HepG2 (cell line): ENCODE results near the gene PPP1R1A. TPM values are rescaled to one million over a fixed set of nuclear protein-coding genes. Genes with fewer than 3 reads are reported as not detected.

Source experiments
- ATAC-seq: fragments of 200-7000 bp; cut with Tn5 transposase; 3 replicates; pipeline ENCODE4 v1.9.1; 2020; ENCODE audit warnings: mild to moderate bottlenecking, moderate library complexity
- BruUV-seq: library from RNA; stranded (reverse); fragments of 400-500 nt; replicated peaks from 2 replicates; lab custom pipeline; 2021; lab: Mats Ljungman, UMichigan
- CTCF ChIA-PET: fragments of 300-600 bp; formaldehyde crosslinking; extraction: SDS; loops from one replicate; lab custom pipeline; 2021; ENCODE audit warnings: low total read pairs, inconsistent platforms, low intra/inter-chr PET ratio; lab: Yijun Ruan, JAX
- POLR2A ChIA-PET: fragments of 350-600 bp; sonication (Branson Sonifier 250); formaldehyde crosslinking; loops from one replicate; lab custom pipeline; 2020; ENCODE audit warnings: antibody characterized with exemption, inconsistent platforms; lab: Yijun Ruan, JAX
- DNase-seq: peaks from one replicate; pipeline ENCODE4 v3.0.0-alpha.2; 2015; ENCODE audit warnings: low spot score
- FAIRE-seq: peaks from 3 replicates; lab custom pipeline; 2011; peaks lifted over from hg19 to GRCh38; lab: Jason Lieb, UNC
- H2AFZ ChIP-seq: one replicate; pipeline ENCODE4 v1.6.1; 2011; ENCODE audit warnings: low read length, inconsistent platforms
- H3K27ac ChIP-seq: fragments of 300-600 bp; 3 replicates; pipeline ENCODE4 v1.8.0; 2011; ENCODE audit warnings: mixed run types, mild to moderate bottlenecking, mixed read lengths, low read length, inconsistent platforms; ENCODE audit not compliant: insufficient read depth; ENCODE audit errors: extremely low read length
- H3K27me3 ChIP-seq, 2 experiments: fragments of 200-600 bp in 1 of 2; 2 replicates in 1 of 2; 3 replicates in 1 of 2; pipeline versions ENCODE4 v1.6.0 to v1.8.0; 2011; ENCODE audit warnings: low read length in 2 of 2, mild to moderate bottlenecking in 2 of 2, moderate library complexity in 2 of 2, inconsistent platforms in 1 of 2; ENCODE audit not compliant: insufficient read depth in 2 of 2, control insufficient read depth in 1 of 2
- H3K36me3 ChIP-seq, 2 experiments: fragments of 200-600 bp in 1 of 2; replicated peaks in 1 of 2; 2 replicates in 1 of 2; 3 replicates in 1 of 2; pipeline versions ENCODE4 v1.5.1 to v1.8.0; 2011; ENCODE audit warnings: low read length in 2 of 2, inconsistent platforms in 1 of 2; ENCODE audit not compliant: insufficient read depth in 2 of 2, control insufficient read depth in 1 of 2
- H3K4me1 ChIP-seq: 2 replicates; pipeline ENCODE4 v1.5.1; 2012; ENCODE audit warnings: low read length, inconsistent platforms; ENCODE audit not compliant: insufficient read depth
- H3K4me2 ChIP-seq: 2 replicates; pipeline ENCODE4 v1.6.0; 2011; ENCODE audit warnings: low read depth, low read length, inconsistent platforms
- H3K4me3 ChIP-seq, 3 experiments: fragments of 200-600 bp in 1 of 3; sonication (generic), shearing (Covaris generic) in 1 of 3; replicated peaks in 1 of 3; 2 replicates each; pipeline ENCODE4 v1.5.1; 2011 to 2016; ENCODE audit warnings: low read length in 3 of 3, inconsistent platforms in 2 of 3, low read depth in 2 of 3, mild to moderate bottlenecking in 2 of 3, control low read depth in 1 of 3, mixed read lengths in 1 of 3; ENCODE audit not compliant: insufficient read depth in 1 of 3
- H3K79me2 ChIP-seq: one replicate; pipeline ENCODE4 v1.6.1; 2011; ENCODE audit warnings: low read length, inconsistent platforms; ENCODE audit not compliant: insufficient read depth
- H3K9ac ChIP-seq: 2 replicates; pipeline ENCODE4 v1.6.0; 2011; ENCODE audit warnings: mild to moderate bottlenecking, low read depth, low read length, inconsistent platforms; ENCODE audit not compliant: insufficient read depth
- H3K9me3 ChIP-seq: 2 replicates; pipeline ENCODE4 v1.5.1; 2012; ENCODE audit warnings: mild to moderate bottlenecking, low read length
- H4K20me1 ChIP-seq: 2 replicates; pipeline ENCODE4 v1.6.0; 2011; ENCODE audit warnings: inconsistent platforms, mild to moderate bottlenecking, low read length, moderate library complexity; ENCODE audit not compliant: insufficient read depth
- ELF4 ChIP-seq: sonication (generic); formaldehyde crosslinking; IDR thresholded peaks from 2 replicates; pipeline ENCODE4 v1.5.0; 2020; ENCODE audit warnings: missing genetic modification reagents, mild to moderate bottlenecking, moderate library complexity, borderline replicate concordance
- FOXC1 ChIP-seq: sonication (generic); formaldehyde crosslinking; IDR thresholded peaks from 2 replicates; pipeline ENCODE4 v1.8.0; 2022; ENCODE audit warnings: mild to moderate bottlenecking, missing genetic modification reagents, borderline replicate concordance
- GABPA ChIP-seq, 2 experiments: IDR thresholded peaks; 2 replicates each; pipeline ENCODE4 v1.6.1; 2011 to 2016; ENCODE audit warnings: low read depth in 2 of 2, low read length in 1 of 2, missing biosample characterization in 1 of 2, missing genetic modification characterization in 1 of 2
- ZBTB7A ChIP-seq: sonication (generic); formaldehyde crosslinking; IDR thresholded peaks from 2 replicates; pipeline ENCODE4 v1.8.0; 2022; ENCODE audit warnings: mild to moderate bottlenecking, missing genetic modification reagents
- ZNF556 ChIP-seq: sonication (generic); formaldehyde crosslinking; IDR thresholded peaks from 2 replicates; pipeline ENCODE4 v1.4.0; 2020; ENCODE audit warnings: mild to moderate bottlenecking, missing genetic modification reagents, borderline replicate concordance
- ZNF746 ChIP-seq: sonication (generic); formaldehyde crosslinking; IDR thresholded peaks from 2 replicates; pipeline ENCODE4 v1.8.0; 2022; ENCODE audit warnings: mild to moderate bottlenecking, missing genetic modification reagents
- ZNF879 ChIP-seq: sonication (generic); formaldehyde crosslinking; IDR thresholded peaks from 2 replicates; pipeline ENCODE4 v1.8.1; 2023; ENCODE audit warnings: missing genetic modification reagents
- WGBS: methylation state at CpG from one replicate; pipeline ENCODE4 v1.1.6; 2017; ENCODE audit warnings: low lambda C conversion rate; 5-methylcytosine and 5-hydroxymethylcytosine counted together
- in situ Hi-C: cut with HindIII; loops from 2 replicates; pipeline ENCODE4 v1.10.0; 2017; ENCODE audit warnings: low pct_unique_long_range_greater_than_20kb; ENCODE audit not compliant: extremely low pct_ligation_motif_present
- intact Hi-C: fragments of 100-400 bp; cut with micrococcal nuclease; formaldehyde crosslinking; loops from one replicate; pipeline ENCODE4 v1.10.0; 2022; ENCODE audit not compliant: unreplicated experiment
- polyA plus RNA-seq, 8 experiments: library from polyadenylated mRNA; depleted of rRNA in 3 of 8; stranded (reverse) in 7 of 8; unstranded in 1 of 8; fragments of >200 nt; fragmentation: Illumina TruSeq in 4 of 8; extraction: Trizol in 4 of 8; gene quantifications; 2 replicates each; pipeline versions ENCODE4 v1.2.1 to v1.2.3, GENCODE V29; 2011 to 2016; ENCODE audit warnings: low read depth in 4 of 8, missing spikeins in 1 of 8, mixed read lengths in 1 of 8; ENCODE audit not compliant: insufficient read depth in 1 of 8
- total RNA-seq, 5 experiments: library from RNA; depleted of rRNA; stranded (reverse); fragments of >200 nt; fragmentation: Illumina TruSeq; extraction: Trizol; gene quantifications; 2 replicates each; pipeline ENCODE4 v1.2.3, GENCODE V29; 2016; ENCODE audit warnings: low read depth in 1 of 5
- TF ChIP-seq, protein P1 (sequence below): sonication (generic); formaldehyde crosslinking; IDR thresholded peaks from 2 replicates; pipeline ENCODE4 v1.5.0; 2020; ENCODE audit warnings: mild to moderate bottlenecking, missing genetic modification reagents, borderline replicate concordance

The PPP1R1A gene
- total and polyA plus RNA-seq, 2 of the 13 experiments (the other 11 are each of a cell fraction or from before 2014, with no cell fraction given): 0.20 TPM; not detected in 1

DNA sequence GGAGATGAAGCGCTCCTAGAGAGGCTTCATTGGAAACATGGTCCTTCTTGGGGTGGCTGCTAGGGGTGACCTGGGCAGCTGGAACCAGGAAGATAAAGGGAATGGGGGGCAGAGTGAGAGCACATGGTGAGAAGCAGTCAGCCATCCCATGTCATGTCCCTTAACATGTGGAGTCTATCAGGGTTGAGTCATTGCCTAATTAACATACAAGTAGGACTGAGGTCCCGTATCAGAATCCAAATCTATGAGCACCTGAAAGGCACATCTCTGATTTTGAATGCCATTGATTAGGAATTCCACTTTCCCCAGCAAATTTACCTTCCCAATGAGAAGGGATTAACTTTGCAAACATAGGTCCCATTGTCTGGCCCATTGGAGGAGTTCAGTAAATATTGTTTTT lies 20.3 kb upstream of the PPP1R1A start:
- no peaks in the 10 kb centered on the region for H4K20me1 ChIP-seq
- intact Hi-C loops: no loop called here
- H3K4me3 ChIP-seq: no peak overlapping the region
- no peak for ATAC-seq
- H3K4me2 ChIP-seq: no peak overlapping the region
- no peak overlapping the region for H3K9ac ChIP-seq
- H3K4me1 ChIP-seq: no peaks in the 10 kb centered on the region
- TF ChIP-seq GABPA (IDR thresholded peaks at IDR 0.05; ENCODE audit: low read depth, low read length) (no peak), GABPA (CRISPR knock-in tag; IDR thresholded peaks at IDR 0.05; ENCODE audit: low read depth) (no peak), ZNF556 (CRISPR knock-in tag) (no peak)
- 0 out of 5 replicates have a peak, but pooled peaks cover 0 to 7% of the 10 kb centered on the region in 2 experiments for H3K27me3 ChIP-seq
- in situ Hi-C loops: no loop called here
- FAIRE-seq: no peak
- no peaks in the 10 kb centered on the region for H3K79me2 ChIP-seq
- DNase-seq: no peak
- no peak overlapping the region for H3K27ac ChIP-seq
- no peaks in the 10 kb centered on the region for H3K36me3 ChIP-seq
- BruUV-seq: no TSS peak
- H3K9me3 ChIP-seq: no peaks in the 10 kb centered on the region
- no peak overlapping the region for H2AFZ ChIP-seq
- 4% methylated on average over 2 of the region's 2 CpGs for WGBS
- POLR2A ChIA-PET: no interaction called here
- CTCF ChIA-PET: no interaction called here

GRCh38 chr12:54608156-54608555 lies 19.7 kb upstream of the PPP1R1A start:
- DNase-seq (no peak), ATAC-seq (no peak), FAIRE-seq (no peak)
- H3K9ac ChIP-seq: no peak overlapping the region
- H3K4me1 ChIP-seq: no peaks in the 10 kb centered on the region
- no peak overlapping the region for H3K4me2 ChIP-seq
- POLR2A ChIA-PET: no interaction called here
- H2AFZ ChIP-seq: no peak overlapping the region
- H3K4me3 ChIP-seq: no peak overlapping the region
- 1% methylated on average over 5 of the region's 6 CpGs for WGBS
- H3K79me2 ChIP-seq: no peaks in the 10 kb centered on the region
- intact Hi-C loops (no loop called here), in situ Hi-C loops (no loop called here)
- H3K27ac ChIP-seq: no peak overlapping the region
- H3K9me3 ChIP-seq: no peaks in the 10 kb centered on the region
- CTCF ChIA-PET: no interaction called here
- BruUV-seq: no TSS peak
- H4K20me1 ChIP-seq: no peaks in the 10 kb centered on the region
- H3K36me3 ChIP-seq: no peaks in the 10 kb centered on the region
- H3K27me3 ChIP-seq: 0 out of 5 replicates have a peak, but pooled peaks cover 0 to 7% of the 10 kb centered on the region in 2 experiments
- TF ChIP-seq, protein P1, sequence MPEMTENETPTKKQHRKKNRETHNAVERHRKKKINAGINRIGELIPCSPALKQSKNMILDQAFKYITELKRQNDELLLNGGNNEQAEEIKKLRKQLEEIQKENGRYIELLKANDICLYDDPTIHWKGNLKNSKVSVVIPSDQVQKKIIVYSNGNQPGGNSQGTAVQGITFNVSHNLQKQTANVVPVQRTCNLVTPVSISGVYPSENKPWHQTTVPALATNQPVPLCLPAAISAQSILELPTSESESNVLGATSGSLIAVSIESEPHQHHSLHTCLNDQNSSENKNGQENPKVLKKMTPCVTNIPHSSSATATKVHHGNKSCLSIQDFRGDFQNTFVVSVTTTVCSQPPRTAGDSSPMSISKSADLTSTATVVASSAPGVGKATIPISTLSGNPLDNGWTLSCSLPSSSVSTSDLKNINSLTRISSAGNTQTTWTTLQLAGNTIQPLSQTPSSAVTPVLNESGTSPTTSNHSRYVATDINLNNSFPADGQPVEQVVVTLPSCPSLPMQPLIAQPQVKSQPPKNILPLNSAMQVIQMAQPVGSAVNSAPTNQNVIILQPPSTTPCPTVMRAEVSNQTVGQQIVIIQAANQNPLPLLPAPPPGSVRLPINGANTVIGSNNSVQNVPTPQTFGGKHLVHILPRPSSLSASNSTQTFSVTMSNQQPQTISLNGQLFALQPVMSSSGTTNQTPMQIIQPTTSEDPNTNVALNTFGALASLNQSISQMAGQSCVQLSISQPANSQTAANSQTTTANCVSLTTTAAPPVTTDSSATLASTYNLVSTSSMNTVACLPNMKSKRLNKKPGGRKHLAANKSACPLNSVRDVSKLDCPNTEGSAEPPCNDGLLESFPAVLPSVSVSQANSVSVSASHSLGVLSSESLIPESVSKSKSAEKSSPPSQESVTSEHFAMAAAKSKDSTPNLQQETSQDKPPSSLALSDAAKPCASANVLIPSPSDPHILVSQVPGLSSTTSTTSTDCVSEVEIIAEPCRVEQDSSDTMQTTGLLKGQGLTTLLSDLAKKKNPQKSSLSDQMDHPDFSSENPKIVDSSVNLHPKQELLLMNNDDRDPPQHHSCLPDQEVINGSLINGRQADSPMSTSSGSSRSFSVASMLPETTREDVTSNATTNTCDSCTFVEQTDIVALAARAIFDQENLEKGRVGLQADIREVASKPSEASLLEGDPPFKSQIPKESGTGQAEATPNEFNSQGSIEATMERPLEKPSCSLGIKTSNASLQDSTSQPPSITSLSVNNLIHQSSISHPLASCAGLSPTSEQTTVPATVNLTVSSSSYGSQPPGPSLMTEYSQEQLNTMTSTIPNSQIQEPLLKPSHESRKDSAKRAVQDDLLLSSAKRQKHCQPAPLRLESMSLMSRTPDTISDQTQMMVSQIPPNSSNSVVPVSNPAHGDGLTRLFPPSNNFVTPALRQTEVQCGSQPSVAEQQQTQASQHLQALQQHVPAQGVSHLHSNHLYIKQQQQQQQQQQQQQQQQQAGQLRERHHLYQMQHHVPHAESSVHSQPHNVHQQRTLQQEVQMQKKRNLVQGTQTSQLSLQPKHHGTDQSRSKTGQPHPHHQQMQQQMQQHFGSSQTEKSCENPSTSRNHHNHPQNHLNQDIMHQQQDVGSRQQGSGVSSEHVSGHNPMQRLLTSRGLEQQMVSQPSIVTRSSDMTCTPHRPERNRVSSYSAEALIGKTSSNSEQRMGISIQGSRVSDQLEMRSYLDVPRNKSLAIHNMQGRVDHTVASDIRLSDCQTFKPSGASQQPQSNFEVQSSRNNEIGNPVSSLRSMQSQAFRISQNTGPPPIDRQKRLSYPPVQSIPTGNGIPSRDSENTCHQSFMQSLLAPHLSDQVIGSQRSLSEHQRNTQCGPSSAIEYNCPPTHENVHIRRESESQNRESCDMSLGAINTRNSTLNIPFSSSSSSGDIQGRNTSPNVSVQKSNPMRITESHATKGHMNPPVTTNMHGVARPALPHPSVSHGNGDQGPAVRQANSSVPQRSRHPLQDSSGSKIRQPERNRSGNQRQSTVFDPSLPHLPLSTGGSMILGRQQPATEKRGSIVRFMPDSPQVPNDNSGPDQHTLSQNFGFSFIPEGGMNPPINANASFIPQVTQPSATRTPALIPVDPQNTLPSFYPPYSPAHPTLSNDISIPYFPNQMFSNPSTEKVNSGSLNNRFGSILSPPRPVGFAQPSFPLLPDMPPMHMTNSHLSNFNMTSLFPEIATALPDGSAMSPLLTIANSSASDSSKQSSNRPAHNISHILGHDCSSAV: no peak
- TF ChIP-seq ZNF879 (CRISPR knock-in tag) (no peak), ZNF746 (no peak), ZBTB7A (CRISPR knock-in tag) (no peak), FOXC1 (CRISPR knock-in tag) (no peak), ELF4 (CRISPR knock-in tag) (no peak)
